B cell (primary cell): Measurements from ENCODE around the gene TRERF1. TPM values are rescaled to one million over a fixed set of nuclear protein-coding genes. Genes with fewer than 3 reads are reported as not detected.

Experiments used
- ATAC-seq: fragments of 200-7000 bp; cut with Tn5 transposase; one replicate; pipeline ENCODE4 v1.10.0; 2021; ENCODE audit warnings: low read depth, mild to moderate bottlenecking, moderate number of reproducible peaks, moderate library complexity
- CTCF ChIA-PET: fragments of 350-600 bp; sonication (Branson Sonifier 250); formaldehyde crosslinking; loops from one replicate; lab custom pipeline; 2021; ENCODE audit warnings: antibody characterized with exemption, inconsistent platforms; lab: Charles Lee
- POLR2A ChIA-PET: fragments of 350-600 bp; sonication (Branson Sonifier 250); formaldehyde crosslinking; loops from one replicate; lab custom pipeline; 2021; ENCODE audit warnings: antibody characterized with exemption; lab: Charles Lee
- DNase-seq: peaks from one replicate; pipeline ENCODE4 v3.0.0; 2013
- H2AFZ ChIP-seq: 2 replicates; pipeline ENCODE4 v1.6.1; 2012; ENCODE audit warnings: mild to moderate bottlenecking, low read depth, low read length; ENCODE audit not compliant: insufficient read depth, poor library complexity, severe bottlenecking
- H3K27ac ChIP-seq, 2 donors: 1 replicate in 1 of 2; 2 replicates in 1 of 2; pipeline ENCODE4 v1.5.1; 2012 to 2013; ENCODE audit warnings: low read length in 2 of 2, mild to moderate bottlenecking in 2 of 2, moderate library complexity in 1 of 2
- H3K27me3 ChIP-seq, 4 experiments: fragments of 200-600 bp in 1 of 4; sonication (generic) in 1 of 4; replicated peaks in 1 of 4; 1 replicate in 2 of 4; 2 replicates in 2 of 4; pipeline versions ENCODE4 v1.6.1 to v1.7.0; 2013 to 2016; ENCODE audit warnings: low read length in 3 of 4, mild to moderate bottlenecking in 2 of 4, mixed read lengths in 1 of 4, moderate library complexity in 1 of 4; ENCODE audit not compliant: insufficient read depth in 4 of 4, control insufficient read depth in 3 of 4; ENCODE audit errors: control extremely low read depth in 1 of 4
- H3K36me3 ChIP-seq, 2 experiments: replicated peaks in 1 of 2; 1 replicate in 1 of 2; 2 replicates in 1 of 2; pipeline versions ENCODE4 v1.6.1 to v1.7.1; 2013; ENCODE audit warnings: low read length in 1 of 2; ENCODE audit not compliant: insufficient read depth in 2 of 2, control insufficient read depth in 1 of 2; ENCODE audit errors: control extremely low read depth in 1 of 2, extremely low read depth in 1 of 2
- H3K4me1 ChIP-seq, 2 donors: fragments of 200-600 bp in 1 of 2; sonication (generic) in 1 of 2; 1 replicate in 1 of 2; 2 replicates in 1 of 2; pipeline versions ENCODE4 v1.5.1 to v1.6.1; 2013 to 2017; ENCODE audit warnings: low read length in 2 of 2; ENCODE audit not compliant: control insufficient read depth in 2 of 2, insufficient read depth in 2 of 2
- H3K4me2 ChIP-seq: replicated peaks from 2 replicates; pipeline ENCODE3; 2012; ENCODE audit warnings: mild to moderate bottlenecking, low read depth, low read length; ENCODE audit not compliant: poor library complexity, severe bottlenecking
- H3K4me3 ChIP-seq, 5 experiments: fragments of 200-600 bp in 1 of 5; sonication (generic) in 1 of 5; 1 replicate in 3 of 5; 2 replicates in 2 of 5; pipeline versions ENCODE4 v1.5.1 to v1.7.0; 2011 to 2016; ENCODE audit warnings: low read length in 4 of 5, mild to moderate bottlenecking in 4 of 5, low read depth in 2 of 5, control low read depth in 1 of 5, moderate library complexity in 1 of 5; ENCODE audit not compliant: insufficient read depth in 1 of 5; ENCODE audit errors: control extremely low read depth in 1 of 5, extremely low read depth in 1 of 5
- H3K79me2 ChIP-seq: fragments of 200-600 bp; sonication (generic); one replicate; pipeline ENCODE4 v1.6.0; 2016; ENCODE audit warnings: low read length; ENCODE audit not compliant: control insufficient read depth, insufficient read depth
- H3K9ac ChIP-seq: fragments of 200-600 bp; sonication (generic); 2 replicates; pipeline ENCODE4 v1.6.1; 2017; ENCODE audit warnings: mild to moderate bottlenecking, low read length, moderate library complexity
- H3K9me3 ChIP-seq, 3 donors: one replicate each; pipeline versions ENCODE4 v1.6.1 to v1.7.1; 2013; ENCODE audit warnings: low read length in 2 of 3; ENCODE audit not compliant: control insufficient read depth in 2 of 3, insufficient read depth in 1 of 3; ENCODE audit errors: control extremely low read depth in 1 of 3
- H4K20me1 ChIP-seq: 2 replicates; pipeline ENCODE4 v1.6.0; 2012; ENCODE audit warnings: mild to moderate bottlenecking, low read length; ENCODE audit not compliant: insufficient read depth, control insufficient read depth, poor library complexity, severe bottlenecking
- H3K27ac Mint-ChIP-seq: one replicate; pipeline ENCODE4 v1.8.0; 2021; ENCODE audit warnings: mixed read lengths
- H3K27me3 Mint-ChIP-seq: one replicate; pipeline ENCODE4 v1.8.0; 2021; ENCODE audit warnings: mixed read lengths
- H3K4me1 Mint-ChIP-seq: one replicate; pipeline ENCODE4 v1.8.0; 2021; ENCODE audit warnings: mixed read lengths
- H3K4me3 Mint-ChIP-seq: one replicate; pipeline ENCODE4 v1.8.0; 2021; ENCODE audit warnings: mixed read lengths
- H3K9me3 Mint-ChIP-seq: one replicate; pipeline ENCODE4 v1.8.0; 2022; ENCODE audit warnings: mixed read lengths; ENCODE audit not compliant: insufficient read depth
- CTCF ChIP-seq: fragments of 200-600 bp; IDR thresholded peaks from one replicate; pipeline ENCODE4 v1.8.0; 2022; ENCODE audit warnings: antibody characterized with exemption, mild to moderate bottlenecking
- EZH2 ChIP-seq: IDR thresholded peaks from 2 replicates; pipeline ENCODE4 v1.6.1; 2012; ENCODE audit warnings: borderline replicate concordance, low read depth, mild to moderate bottlenecking, moderate library complexity, low read length; ENCODE audit not compliant: insufficient read depth, poor library complexity, severe bottlenecking
- WGBS: methylation state at CpG from one replicate; pipeline ENCODE4 v1.1.5; 2013; ENCODE audit warnings: missing lambda C conversion rate; ENCODE audit not compliant: insufficient coverage; 5-methylcytosine and 5-hydroxymethylcytosine counted together
- intact Hi-C: fragments of 100-400 bp; cut with micrococcal nuclease; formaldehyde crosslinking; loops from one replicate; pipeline ENCODE4 v1.10.0; 2022
- polyA plus RNA-seq: library from polyadenylated mRNA; depleted of rRNA; stranded (reverse); fragments of >200 nt; gene quantifications from 2 replicates; pipeline ENCODE4 v1.2.3, GENCODE V29; 2012
- total RNA-seq, 2 donors: library from RNA; stranded (reverse); fragments of 120-200 nt in 1 of 2; gene quantifications; 1 replicate in 1 of 2; 2 replicates in 1 of 2; pipeline versions ENCODE4 v1.2.3 to v1.2.4, GENCODE V29; 2013 to 2022

The TRERF1 gene
- total and polyA plus RNA-seq, 2 donors (not counting 1 experiment from before 2014, with no cell fraction given), result 3.5 to 6.7 TPM

GRCh38 chr6:42404484-42404883, 47.2 kb downstream of the TRERF1 start:
- no peaks in the 10 kb centered on the region for H3K27me3 Mint-ChIP-seq
- H3K9ac ChIP-seq, result no peak overlapping the region
- H4K20me1 ChIP-seq, result no peaks in the 10 kb centered on the region
- DNase-seq, result no peak
- H3K9me3 ChIP-seq, result no peaks in the 10 kb centered on the region
- H3K4me3 Mint-ChIP-seq, result no peak overlapping the region
- WGBS, result 90% methylated on average over 5 of the region's 5 CpGs
- H3K27ac Mint-ChIP-seq, result no peak overlapping the region
- no peak overlapping the region for H3K4me3 ChIP-seq
- H2AFZ ChIP-seq, result no peak overlapping the region
- H3K27me3 ChIP-seq, result no peaks in the 10 kb centered on the region
- ATAC-seq, result no peak
- no peaks in the 10 kb centered on the region for H3K79me2 ChIP-seq
- H3K4me2 ChIP-seq, result no peak overlapping the region
- ChIA-PET POLR2A (no interaction called here), CTCF (no interaction called here)
- H3K9me3 Mint-ChIP-seq, result no peaks in the 10 kb centered on the region
- no peaks in the 10 kb centered on the region for H3K36me3 ChIP-seq
- H3K4me1 ChIP-seq, result peaks cover 0 to 2% of the 10 kb centered on the region in 2 donors
- peaks cover under 1% of the 10 kb centered on the region for H3K4me1 Mint-ChIP-seq
- no peak for TF ChIP-seq CTCF
- TF ChIP-seq EZH2, result no peak
- H3K27ac ChIP-seq, result no peak overlapping the region
- intact Hi-C loops, result no loop called here

- Histone ChIP-seq H3K9me3 (no peaks in the 10 kb centered on the region), H2AFZ (no peak overlapping the region), H3K4me1 (no peaks in the 10 kb centered on the region), H3K79me2 (no peaks in the 10 kb centered on the region), H3K36me3 (no peaks in the 10 kb centered on the region), H3K27ac (no peak overlapping the region), H3K4me3 (no peak overlapping the region), H4K20me1 (no peaks in the 10 kb centered on the region), H3K27me3 (no peaks in the 10 kb centered on the region), H3K9ac (no peak overlapping the region), H3K4me2 (no peak overlapping the region)
- no peaks in the 10 kb centered on the region for H3K9me3 Mint-ChIP-seq
- intact Hi-C loops, result no loop called here
- ATAC-seq, result no peak
- H3K27ac Mint-ChIP-seq, result no peak overlapping the region
- DNase-seq, result no peak
- ChIA-PET CTCF (no interaction called here), POLR2A (interaction anchor here (0.6 kb wide), 1 partner anchor 41 kb away, joined by 6 read pairs; no protein-coding TSS in a partner anchor)
- H3K4me3 Mint-ChIP-seq, result no peak overlapping the region
- WGBS, result 100% methylated on average over 5 of the region's 5 CpGs
- no peak for TF ChIP-seq CTCF
- TF ChIP-seq EZH2, result no peak
- H3K4me1 Mint-ChIP-seq, result no peaks in the 10 kb centered on the region
- no peaks in the 10 kb centered on the region for H3K27me3 Mint-ChIP-seq
Measured at GRCh38 chr6:42403831-42404230, 47.9 kb downstream of the TRERF1 start.
